Osteoblast (primary cell): ENCODE measurements around the gene FAM187B. TPM values are rescaled to one million over a fixed set of nuclear protein-coding genes. Genes with fewer than 3 reads are reported as not detected.

ENCODE experiments used
- DNase-seq: peaks from one replicate; pipeline ENCODE4 v3.0.0; 2011; ENCODE audit warnings: low spot score, mixed read lengths; ENCODE audit not compliant: insufficient read length; ENCODE audit errors: missing footprints
- H2AFZ ChIP-seq: 2 replicates; pipeline ENCODE4 v1.6.0; 2011; ENCODE audit warnings: mild to moderate bottlenecking, low read length
- H3K27ac ChIP-seq: 2 replicates; pipeline ENCODE4 v1.5.1; 2011; ENCODE audit warnings: mild to moderate bottlenecking, low read depth, low read length, moderate library complexity
- H3K27me3 ChIP-seq: 2 replicates; pipeline ENCODE4 v1.6.0; 2012; ENCODE audit warnings: mild to moderate bottlenecking, control low read depth, inconsistent platforms, low read length, moderate library complexity; ENCODE audit not compliant: insufficient read depth
- H3K36me3 ChIP-seq: 2 replicates; pipeline ENCODE4 v1.5.1; 2011; ENCODE audit warnings: mild to moderate bottlenecking, low read length, control low read depth, moderate library complexity; ENCODE audit not compliant: insufficient read depth
- H3K4me1 ChIP-seq: 2 replicates; pipeline ENCODE4 v1.5.1; 2011; ENCODE audit warnings: mild to moderate bottlenecking, low read length, control low read depth, moderate library complexity; ENCODE audit not compliant: insufficient read depth
- H3K4me2 ChIP-seq: 2 replicates; pipeline ENCODE4 v1.6.0; 2011; ENCODE audit warnings: mild to moderate bottlenecking, low read length; ENCODE audit not compliant: insufficient read depth
- H3K4me3 ChIP-seq: fragments of 200-600 bp; sonication (generic); 3 replicates; pipeline ENCODE4 v1.5.1; 2012; ENCODE audit warnings: mild to moderate bottlenecking, low read length, inconsistent platforms; ENCODE audit not compliant: insufficient read depth
- H3K79me2 ChIP-seq: 2 replicates; pipeline ENCODE4 v1.6.0; 2012; ENCODE audit warnings: mild to moderate bottlenecking, low read length, control low read depth, inconsistent platforms; ENCODE audit not compliant: insufficient read depth
- H3K9me3 ChIP-seq: 2 replicates; pipeline ENCODE4 v1.5.1; 2011; ENCODE audit warnings: low read depth, low read length, control low read depth
- H4K20me1 ChIP-seq: 2 replicates; pipeline ENCODE4 v1.6.0; 2012; ENCODE audit warnings: mild to moderate bottlenecking, low read length, control low read depth; ENCODE audit not compliant: insufficient read depth
- total RNA-seq: library from RNA; depleted of rRNA; stranded (reverse); fragments of >200 nt; gene quantifications from 2 replicates; pipeline ENCODE4 v1.2.3, GENCODE V29; 2012
- TF ChIP-seq, protein P1 (sequence below): IDR thresholded peaks from 2 replicates; pipeline ENCODE4 v1.5.1; 2011; ENCODE audit warnings: mild to moderate bottlenecking, low read depth, low read length, moderate library complexity; ENCODE audit errors: extremely low read depth

Gene FAM187B
- total RNA-seq, 1 donor, result not detected

DNA sequence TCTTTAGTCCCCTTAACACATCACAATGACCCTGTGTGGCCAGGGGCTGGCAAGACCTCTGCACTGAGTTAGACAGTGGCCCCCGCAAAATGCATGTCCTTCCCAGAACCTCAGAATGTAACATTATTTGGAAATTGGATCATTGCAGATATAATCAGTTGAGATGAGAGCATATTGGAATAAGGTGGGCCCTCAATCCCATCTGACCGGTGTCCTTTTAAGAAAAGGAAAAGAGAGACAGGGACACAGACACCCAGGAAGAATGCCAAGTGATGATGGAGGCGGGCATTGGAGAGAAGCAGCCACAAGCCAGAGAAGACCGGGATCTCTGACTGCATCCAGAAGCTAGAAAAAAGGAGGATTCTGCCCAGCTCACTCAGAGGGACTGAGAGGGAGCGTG is 1.8 kb downstream of the FAM187B start:
- peaks cover 5% of the 10 kb centered on the region for H3K9me3 ChIP-seq
- H3K27ac ChIP-seq, result no peak overlapping the region
- DNase-seq, result no peak
- H3K4me2 ChIP-seq, result no peak overlapping the region
- no peaks in the 10 kb centered on the region for H3K79me2 ChIP-seq
- H2AFZ ChIP-seq, result no peak overlapping the region
- H4K20me1 ChIP-seq, result no peaks in the 10 kb centered on the region
- no peaks in the 10 kb centered on the region for H3K36me3 ChIP-seq
- H3K4me3 ChIP-seq, result no peak overlapping the region
- H3K4me1 ChIP-seq, result no peaks in the 10 kb centered on the region
- TF ChIP-seq, protein P1, sequence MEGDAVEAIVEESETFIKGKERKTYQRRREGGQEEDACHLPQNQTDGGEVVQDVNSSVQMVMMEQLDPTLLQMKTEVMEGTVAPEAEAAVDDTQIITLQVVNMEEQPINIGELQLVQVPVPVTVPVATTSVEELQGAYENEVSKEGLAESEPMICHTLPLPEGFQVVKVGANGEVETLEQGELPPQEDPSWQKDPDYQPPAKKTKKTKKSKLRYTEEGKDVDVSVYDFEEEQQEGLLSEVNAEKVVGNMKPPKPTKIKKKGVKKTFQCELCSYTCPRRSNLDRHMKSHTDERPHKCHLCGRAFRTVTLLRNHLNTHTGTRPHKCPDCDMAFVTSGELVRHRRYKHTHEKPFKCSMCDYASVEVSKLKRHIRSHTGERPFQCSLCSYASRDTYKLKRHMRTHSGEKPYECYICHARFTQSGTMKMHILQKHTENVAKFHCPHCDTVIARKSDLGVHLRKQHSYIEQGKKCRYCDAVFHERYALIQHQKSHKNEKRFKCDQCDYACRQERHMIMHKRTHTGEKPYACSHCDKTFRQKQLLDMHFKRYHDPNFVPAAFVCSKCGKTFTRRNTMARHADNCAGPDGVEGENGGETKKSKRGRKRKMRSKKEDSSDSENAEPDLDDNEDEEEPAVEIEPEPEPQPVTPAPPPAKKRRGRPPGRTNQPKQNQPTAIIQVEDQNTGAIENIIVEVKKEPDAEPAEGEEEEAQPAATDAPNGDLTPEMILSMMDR, result no peak
- H3K27me3 ChIP-seq, result peaks cover 6% of the 10 kb centered on the region

DNA sequence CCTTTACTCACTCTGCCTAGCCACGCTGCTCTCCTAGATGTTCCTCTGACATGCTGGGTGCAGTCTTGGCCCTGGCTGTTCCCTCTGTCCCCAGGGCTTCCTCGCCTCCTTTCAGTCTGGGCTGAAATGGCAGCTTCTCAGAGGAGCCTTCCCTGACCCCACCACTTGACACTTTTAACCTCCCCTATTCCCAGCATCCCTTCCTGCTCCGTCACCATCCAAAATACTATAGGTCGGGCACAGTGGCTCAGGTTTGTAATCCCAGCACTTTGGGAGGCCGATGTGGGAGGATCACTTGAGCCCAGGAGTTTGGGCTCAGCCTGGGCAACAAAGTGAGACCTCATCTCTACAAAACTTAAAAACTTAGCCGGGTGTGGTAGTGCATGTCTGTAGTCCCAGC is 2.6 kb downstream of the FAM187B start:
- Histone ChIP-seq H3K4me3 (no peak overlapping the region), H3K79me2 (no peaks in the 10 kb centered on the region), H3K27me3 (peaks cover 3% of the 10 kb centered on the region), H3K4me1 (no peaks in the 10 kb centered on the region), H3K4me2 (no peak overlapping the region), H2AFZ (no peak overlapping the region), H3K27ac (no peak overlapping the region), H3K9me3 (peaks cover 5% of the 10 kb centered on the region), H4K20me1 (no peaks in the 10 kb centered on the region), H3K36me3 (no peaks in the 10 kb centered on the region)
- DNase-seq, result no peak
- TF ChIP-seq, protein P1, result no peak

DNA sequence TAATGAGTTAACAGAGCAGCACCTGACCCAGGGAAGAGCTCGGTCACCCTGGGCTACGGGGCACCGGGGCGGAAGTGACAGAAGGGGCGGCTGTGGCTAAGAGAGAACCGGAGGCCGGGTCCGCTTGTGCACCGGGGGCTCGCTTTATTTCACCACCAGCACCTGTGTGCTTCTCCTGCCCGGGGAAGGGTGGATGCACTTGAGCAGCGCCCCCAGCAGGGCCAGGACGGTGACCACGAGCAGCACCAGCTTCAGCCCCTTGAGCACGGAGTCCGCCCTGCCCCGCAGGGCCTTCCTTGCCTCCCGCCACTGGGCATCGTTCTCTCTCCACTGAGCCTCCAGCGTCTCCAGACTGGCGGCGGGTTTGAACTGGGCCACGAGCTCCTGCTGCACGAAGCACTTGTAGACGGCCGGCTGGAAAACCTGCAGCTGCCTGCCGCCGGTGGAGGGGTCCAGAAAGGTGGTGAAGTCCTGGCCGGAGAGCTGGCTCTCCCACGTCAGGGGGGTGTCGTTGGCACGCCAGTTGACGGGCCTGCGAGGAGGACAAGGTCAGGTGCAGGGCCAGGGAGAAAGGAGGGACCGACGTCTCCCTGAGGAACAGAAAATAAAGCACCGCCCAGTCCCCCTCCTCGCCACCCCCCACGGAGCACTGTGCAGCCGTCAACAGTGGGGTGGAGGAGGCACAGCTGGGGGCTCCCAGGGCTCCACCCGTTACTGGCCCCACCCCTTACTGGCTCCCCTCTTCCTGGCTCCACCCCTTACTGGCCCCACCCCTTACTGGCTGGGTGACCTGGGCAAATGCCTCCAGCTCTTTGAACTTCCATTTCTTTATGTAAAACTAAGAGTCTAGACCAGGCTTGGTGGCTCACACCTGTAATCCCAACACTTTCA is 3.6 kb downstream of the FAM187B start:
- Histone ChIP-seq H3K27me3 (peaks cover 3% of the 10 kb centered on the region), H3K4me2 (no peak overlapping the region), H3K4me1 (no peaks in the 10 kb centered on the region), H3K9me3 (peaks cover 5% of the 10 kb centered on the region), H3K36me3 (no peaks in the 10 kb centered on the region), H4K20me1 (no peaks in the 10 kb centered on the region), H2AFZ (no peak overlapping the region), H3K4me3 (no peak overlapping the region), H3K79me2 (no peaks in the 10 kb centered on the region), H3K27ac (no peak overlapping the region)
- peak; percentile 57 for DNase-seq
- TF ChIP-seq, protein P1, result no peak

GRCh38 chr19:35223862-35224505 is 4.6 kb downstream of the FAM187B start:
- no peak overlapping the region for H3K27ac ChIP-seq
- DNase-seq, result no peak

More at GRCh38 chr19:35223862-35224505, 4.6 kb downstream of the FAM187B start:
- no peaks in the 10 kb centered on the region for H4K20me1 ChIP-seq
- no peaks in the 10 kb centered on the region for H3K4me1 ChIP-seq
- peaks cover 5% of the 10 kb centered on the region for H3K9me3 ChIP-seq
- no peak overlapping the region for H3K4me2 ChIP-seq
- H2AFZ ChIP-seq, result no peak overlapping the region
- H3K27me3 ChIP-seq, result peaks cover 3% of the 10 kb centered on the region
- H3K79me2 ChIP-seq, result no peaks in the 10 kb centered on the region
- TF ChIP-seq, protein P1, result no peak
- no peak overlapping the region for H3K4me3 ChIP-seq
- H3K36me3 ChIP-seq, result no peaks in the 10 kb centered on the region
